Measurements from ENCODE around the gene KIRREL3. TPM values are rescaled to one million over a fixed set of nuclear protein-coding genes. Genes with fewer than 3 reads are reported as not detected.

The KIRREL3 gene
- polyA plus RNA-seq, 2 of the 4 experiments (the other 2 are of a cell fraction), result 3.0 to 11.0 TPM

DNA sequence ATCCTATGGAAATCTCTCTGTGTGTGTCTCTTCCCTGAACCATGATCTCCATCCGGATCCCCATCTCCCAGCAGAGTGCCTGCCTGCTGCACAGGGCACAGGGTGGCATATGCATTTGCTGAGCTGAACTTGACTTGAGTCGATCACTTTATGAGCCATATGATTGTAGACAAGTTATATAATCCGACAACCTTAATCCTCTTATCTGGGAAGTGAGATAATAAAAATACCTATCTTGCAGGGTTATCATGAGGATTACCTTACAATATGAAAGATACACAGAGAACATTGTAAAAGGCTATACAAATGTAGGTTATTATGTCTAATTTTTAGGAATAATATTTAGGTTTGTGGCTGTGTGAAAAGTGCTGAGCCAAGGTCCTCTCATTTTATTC is 520.6 kb downstream of the KIRREL3 start:
- no peaks in the 10 kb centered on the region for H3K9me3 ChIP-seq
- no peak for ATAC-seq
- DNase-seq (ENCODE audit: low read depth in 1 of 2, low spot score in 1 of 2), result no peak
- ChIA-PET CTCF (interaction anchor here (0.6 to 2.9 kb wide), 19 partner anchors 8 to 511 kb away, joined by 3 to 36 read pairs (median 5); no protein-coding TSS in a partner anchor), POLR2A (interaction anchor here (1.2 kb wide), 1 partner anchor 169 kb away, joined by 5 read pairs; no protein-coding TSS in a partner anchor)
- H3K4me3 ChIP-seq, result no peak overlapping the region
- no peak overlapping the region for H3K4me2 ChIP-seq
- FAIRE-seq, result no peak
- TF ChIP-seq HEYL (CRISPR knock-in tag; IDR thresholded peaks at IDR 0.05) (no peak), POLR2A (IDR thresholded peaks at IDR 0.05; ENCODE audit: low read length) (no peak), FOSB (CRISPR knock-in tag; IDR thresholded peaks at IDR 0.05) (no peak)
- WGBS (ENCODE audit: missing lambda C conversion rate), result 89% methylated on average over 3 of the region's 3 CpGs
- peak overlapping the region in 1 of 2 experiments; percentile 84; a peak in 3 of 6 replicates for H3K27ac ChIP-seq
- H3K4me1 ChIP-seq, result peaks cover 13% of the 10 kb centered on the region; the same call in 2 of the 3 replicates

DNA sequence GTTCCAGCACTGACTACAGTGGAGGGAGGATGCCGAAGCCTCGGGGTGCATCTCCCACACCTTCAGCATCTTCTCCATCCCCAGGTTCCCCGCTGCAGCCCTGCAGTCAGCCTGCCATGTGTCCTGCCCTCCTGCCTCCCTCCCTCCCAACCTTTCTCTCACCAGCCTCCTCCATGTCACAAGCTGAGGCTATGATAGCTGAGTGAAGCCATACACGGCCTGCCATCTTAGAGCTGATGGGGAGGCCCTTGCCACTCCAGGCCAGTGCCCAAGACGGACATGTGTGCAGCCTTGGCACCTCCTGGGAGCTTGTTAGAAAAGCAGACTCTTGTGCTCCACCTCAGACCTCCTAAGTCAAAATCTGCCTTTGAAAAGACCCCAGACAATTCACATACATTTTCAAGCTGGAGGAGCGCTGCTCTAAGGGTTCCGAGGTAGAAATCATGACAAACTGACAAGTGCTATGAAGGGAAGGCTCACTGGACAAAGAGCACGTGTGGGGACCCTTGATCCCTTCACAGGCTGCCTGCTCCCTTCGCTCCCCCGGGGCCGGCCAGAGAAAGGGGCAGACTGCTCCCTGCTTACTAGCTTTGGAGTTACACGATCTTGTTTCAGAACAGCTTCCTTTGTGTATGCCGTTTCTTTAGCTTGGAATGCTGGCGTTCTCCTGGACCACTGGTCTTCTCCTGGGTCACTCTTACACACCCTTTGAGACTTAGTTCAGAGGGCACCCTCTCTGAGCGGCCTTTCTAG is 521.2 kb downstream of the KIRREL3 start:
- Histone ChIP-seq H3K4me1 (peaks cover 6% of the 10 kb centered on the region; the same call in 2 of the 3 replicates), H3K4me3 (no peak overlapping the region), H3K9me3 (no peaks in the 10 kb centered on the region), H3K27ac (no peak overlapping the region), H3K4me2 (no peak overlapping the region)
- FAIRE-seq (no peak), ATAC-seq (no peak), DNase-seq (ENCODE audit: low read depth in 1 of 2, low spot score in 1 of 2) (no peak)
- ChIA-PET POLR2A (no interaction called here), CTCF (interaction anchor here (2.0 to 2.9 kb wide), 4 partner anchors 10 to 37 kb away, joined by 7 to 36 read pairs (median 16); no protein-coding TSS in a partner anchor)
- 93% methylated on average over 15 of the region's 15 CpGs for WGBS (ENCODE audit: missing lambda C conversion rate)
- TF ChIP-seq RCOR1 (IDR thresholded peaks at IDR 0.05; ENCODE audit: low read depth, low read length), result no peak
- TF ChIP-seq ESRRA (IDR thresholded peaks at IDR 0.05; ENCODE audit: borderline replicate concordance, low read length), result no peak
- no peak for TF ChIP-seq ZSCAN20 (CRISPR knock-in tag; IDR thresholded peaks at IDR 0.05)
- TF ChIP-seq HOXB13 (CRISPR knock-in tag; IDR thresholded peaks at IDR 0.05; ENCODE audit: low read depth), result no peak
- no peak for TF ChIP-seq FOSL2 (IDR thresholded peaks at IDR 0.05)
- no peak for TF ChIP-seq FOSL2 (CRISPR knock-in tag; IDR thresholded peaks at IDR 0.05)
- no peak for TF ChIP-seq CHD4 (IDR thresholded peaks at IDR 0.05; ENCODE audit: borderline replicate concordance)
- TF ChIP-seq SMC3 (IDR thresholded peaks at IDR 0.05), result no peak
- TF ChIP-seq MAFK (IDR thresholded peaks at IDR 0.05; ENCODE audit: partially characterized antibody), result no peak
- TF ChIP-seq TFCP2L1 (CRISPR knock-in tag; IDR thresholded peaks at IDR 0.05), result no peak
- TF ChIP-seq HEYL (CRISPR knock-in tag; IDR thresholded peaks at IDR 0.05), result no peak
- TF ChIP-seq PHF8 (IDR thresholded peaks at IDR 0.05; ENCODE audit: borderline replicate concordance, low read depth), result no peak
- TF ChIP-seq, protein P1, sequence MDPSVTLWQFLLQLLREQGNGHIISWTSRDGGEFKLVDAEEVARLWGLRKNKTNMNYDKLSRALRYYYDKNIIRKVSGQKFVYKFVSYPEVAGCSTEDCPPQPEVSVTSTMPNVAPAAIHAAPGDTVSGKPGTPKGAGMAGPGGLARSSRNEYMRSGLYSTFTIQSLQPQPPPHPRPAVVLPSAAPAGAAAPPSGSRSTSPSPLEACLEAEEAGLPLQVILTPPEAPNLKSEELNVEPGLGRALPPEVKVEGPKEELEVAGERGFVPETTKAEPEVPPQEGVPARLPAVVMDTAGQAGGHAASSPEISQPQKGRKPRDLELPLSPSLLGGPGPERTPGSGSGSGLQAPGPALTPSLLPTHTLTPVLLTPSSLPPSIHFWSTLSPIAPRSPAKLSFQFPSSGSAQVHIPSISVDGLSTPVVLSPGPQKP (IDR thresholded peaks at IDR 0.05; ENCODE audit: low read depth, low read length), result no peak
- no peak for TF ChIP-seq HOXB5 (CRISPR knock-in tag; IDR thresholded peaks at IDR 0.05)

DNA sequence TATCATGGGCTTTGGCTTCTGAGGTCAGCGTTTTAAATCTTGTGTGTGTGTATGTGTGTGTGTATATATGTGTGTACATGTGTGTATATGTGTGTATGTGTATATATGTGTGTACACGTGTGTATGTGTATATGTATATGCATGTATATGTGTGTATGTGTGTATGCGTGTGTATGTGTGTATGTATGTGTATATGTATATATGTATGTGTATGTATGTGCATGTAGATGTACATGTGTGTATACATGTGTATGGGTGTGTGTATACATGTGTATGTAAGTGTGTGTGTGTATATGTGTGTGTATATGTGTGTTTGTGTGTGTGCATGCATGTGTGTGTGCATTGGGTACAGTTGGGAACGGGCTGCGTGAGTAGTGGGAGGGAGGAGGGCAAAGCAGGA is 522.1 kb downstream of the KIRREL3 start:
- CTCF ChIA-PET, result no interaction called here
- no peaks in the 10 kb centered on the region for H3K4me1 ChIP-seq
- no peak overlapping the region for H3K4me3 ChIP-seq
- POLR2A ChIA-PET, result no interaction called here
- H3K9me3 ChIP-seq, result no peaks in the 10 kb centered on the region
- no peak overlapping the region for H3K27ac ChIP-seq
- FAIRE-seq (no peak), ATAC-seq (no peak), DNase-seq (ENCODE audit: low read depth in 1 of 2, low spot score in 1 of 2) (no peak)
- H3K4me2 ChIP-seq, result no peak overlapping the region
- WGBS (ENCODE audit: missing lambda C conversion rate), result 77% methylated on average over 5 of the region's 5 CpGs
- TF ChIP-seq, protein P2, sequence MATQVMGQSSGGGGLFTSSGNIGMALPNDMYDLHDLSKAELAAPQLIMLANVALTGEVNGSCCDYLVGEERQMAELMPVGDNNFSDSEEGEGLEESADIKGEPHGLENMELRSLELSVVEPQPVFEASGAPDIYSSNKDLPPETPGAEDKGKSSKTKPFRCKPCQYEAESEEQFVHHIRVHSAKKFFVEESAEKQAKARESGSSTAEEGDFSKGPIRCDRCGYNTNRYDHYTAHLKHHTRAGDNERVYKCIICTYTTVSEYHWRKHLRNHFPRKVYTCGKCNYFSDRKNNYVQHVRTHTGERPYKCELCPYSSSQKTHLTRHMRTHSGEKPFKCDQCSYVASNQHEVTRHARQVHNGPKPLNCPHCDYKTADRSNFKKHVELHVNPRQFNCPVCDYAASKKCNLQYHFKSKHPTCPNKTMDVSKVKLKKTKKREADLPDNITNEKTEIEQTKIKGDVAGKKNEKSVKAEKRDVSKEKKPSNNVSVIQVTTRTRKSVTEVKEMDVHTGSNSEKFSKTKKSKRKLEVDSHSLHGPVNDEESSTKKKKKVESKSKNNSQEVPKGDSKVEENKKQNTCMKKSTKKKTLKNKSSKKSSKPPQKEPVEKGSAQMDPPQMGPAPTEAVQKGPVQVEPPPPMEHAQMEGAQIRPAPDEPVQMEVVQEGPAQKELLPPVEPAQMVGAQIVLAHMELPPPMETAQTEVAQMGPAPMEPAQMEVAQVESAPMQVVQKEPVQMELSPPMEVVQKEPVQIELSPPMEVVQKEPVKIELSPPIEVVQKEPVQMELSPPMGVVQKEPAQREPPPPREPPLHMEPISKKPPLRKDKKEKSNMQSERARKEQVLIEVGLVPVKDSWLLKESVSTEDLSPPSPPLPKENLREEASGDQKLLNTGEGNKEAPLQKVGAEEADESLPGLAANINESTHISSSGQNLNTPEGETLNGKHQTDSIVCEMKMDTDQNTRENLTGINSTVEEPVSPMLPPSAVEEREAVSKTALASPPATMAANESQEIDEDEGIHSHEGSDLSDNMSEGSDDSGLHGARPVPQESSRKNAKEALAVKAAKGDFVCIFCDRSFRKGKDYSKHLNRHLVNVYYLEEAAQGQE (IDR thresholded peaks at IDR 0.05), result no peak
- TF ChIP-seq, protein P3, sequence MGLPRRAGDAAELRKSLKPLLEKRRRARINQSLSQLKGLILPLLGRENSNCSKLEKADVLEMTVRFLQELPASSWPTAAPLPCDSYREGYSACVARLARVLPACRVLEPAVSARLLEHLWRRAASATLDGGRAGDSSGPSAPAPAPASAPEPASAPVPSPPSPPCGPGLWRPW (IDR thresholded peaks at IDR 0.05), result no peak
- TF ChIP-seq HOXB13 (CRISPR knock-in tag; IDR thresholded peaks at IDR 0.05; ENCODE audit: low read depth), result no peak
- no peak for TF ChIP-seq RAD21 (conservative IDR thresholded peaks at IDR 0.05 in 1 of 2, IDR thresholded peaks at IDR 0.05 in 1 of 2)
- TF ChIP-seq NPAS2 (CRISPR knock-in tag; IDR thresholded peaks at IDR 0.05; ENCODE audit: borderline replicate concordance), result no peak
- no peak for TF ChIP-seq CBX2 (IDR thresholded peaks at IDR 0.05; ENCODE audit: borderline replicate concordance, low read depth)
- TF ChIP-seq, protein P4, sequence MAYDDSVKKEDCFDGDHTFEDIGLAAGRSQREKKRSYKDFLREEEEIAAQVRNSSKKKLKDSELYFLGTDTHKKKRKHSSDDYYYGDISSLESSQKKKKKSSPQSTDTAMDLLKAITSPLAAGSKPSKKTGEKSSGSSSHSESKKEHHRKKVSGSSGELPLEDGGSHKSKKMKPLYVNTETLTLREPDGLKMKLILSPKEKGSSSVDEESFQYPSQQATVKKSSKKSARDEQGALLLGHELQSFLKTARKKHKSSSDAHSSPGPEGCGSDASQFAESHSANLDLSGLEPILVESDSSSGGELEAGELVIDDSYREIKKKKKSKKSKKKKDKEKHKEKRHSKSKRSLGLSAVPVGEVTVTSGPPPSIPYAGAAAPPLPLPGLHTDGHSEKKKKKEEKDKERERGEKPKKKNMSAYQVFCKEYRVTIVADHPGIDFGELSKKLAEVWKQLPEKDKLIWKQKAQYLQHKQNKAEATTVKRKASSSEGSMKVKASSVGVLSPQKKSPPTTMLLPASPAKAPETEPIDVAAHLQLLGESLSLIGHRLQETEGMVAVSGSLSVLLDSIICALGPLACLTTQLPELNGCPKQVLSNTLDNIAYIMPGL (CRISPR knock-in tag; IDR thresholded peaks at IDR 0.05; ENCODE audit: borderline replicate concordance), result no peak
- TF ChIP-seq PHF8 (IDR thresholded peaks at IDR 0.05; ENCODE audit: borderline replicate concordance, low read depth), result no peak
- no peak for TF ChIP-seq MAFK (IDR thresholded peaks at IDR 0.05; ENCODE audit: partially characterized antibody)
- no peak for TF ChIP-seq EP300 (IDR thresholded peaks at IDR 0.05)
- TF ChIP-seq FOSL2 (IDR thresholded peaks at IDR 0.05), result no peak
- TF ChIP-seq FOSL2 (CRISPR knock-in tag; IDR thresholded peaks at IDR 0.05), result no peak
- no peak for TF ChIP-seq GATA3 (IDR thresholded peaks at IDR 0.05; ENCODE audit: borderline replicate concordance)
- TF ChIP-seq KDM5A (IDR thresholded peaks at IDR 0.05), result no peak
- TF ChIP-seq RNF2 (IDR thresholded peaks at IDR 0.05; ENCODE audit: borderline replicate concordance, low read depth), result no peak

Measured in A549 (cell line).